ENCODE data around the gene IL1RL1.
"Not testable (repeated sequence)": the region's sequence is repeated elsewhere in the genome, so short reads cannot be mapped to it uniquely, and the experiment has no call there.

IL1RL1 gene

DNA sequence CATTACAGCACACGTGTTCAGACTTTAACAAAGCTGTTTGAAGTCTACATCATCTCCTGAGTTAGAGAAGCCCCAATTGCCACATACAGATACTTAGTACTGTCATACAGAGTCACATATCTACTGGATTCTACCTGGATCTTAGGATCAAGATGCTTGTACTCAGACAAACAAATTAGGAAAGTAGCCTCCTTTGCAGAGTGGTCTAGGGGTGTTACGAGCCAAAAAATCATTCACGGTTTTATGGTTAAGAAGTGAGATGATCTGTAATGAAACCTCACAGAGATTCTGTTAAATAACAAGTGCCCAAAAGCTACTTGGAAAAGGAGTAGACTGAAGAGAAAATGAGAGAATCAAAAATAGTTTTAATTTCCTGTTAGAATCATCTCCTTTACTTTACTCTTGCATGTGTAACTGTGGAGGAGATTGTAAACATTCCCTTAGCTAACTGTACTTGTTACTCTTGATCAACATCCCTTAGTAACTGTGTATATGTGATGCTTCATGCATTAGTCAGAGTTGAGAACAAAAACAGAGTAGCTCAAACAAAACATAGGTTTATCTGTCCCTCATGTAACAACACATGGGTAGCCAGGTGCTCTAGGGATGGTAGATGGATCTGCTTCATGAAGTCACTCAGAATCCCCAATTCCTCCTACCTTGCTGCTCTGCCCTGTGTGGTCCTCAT lies 16.4 kb upstream of the IL1RL1 start:
- no peak for DNase-seq

DNA sequence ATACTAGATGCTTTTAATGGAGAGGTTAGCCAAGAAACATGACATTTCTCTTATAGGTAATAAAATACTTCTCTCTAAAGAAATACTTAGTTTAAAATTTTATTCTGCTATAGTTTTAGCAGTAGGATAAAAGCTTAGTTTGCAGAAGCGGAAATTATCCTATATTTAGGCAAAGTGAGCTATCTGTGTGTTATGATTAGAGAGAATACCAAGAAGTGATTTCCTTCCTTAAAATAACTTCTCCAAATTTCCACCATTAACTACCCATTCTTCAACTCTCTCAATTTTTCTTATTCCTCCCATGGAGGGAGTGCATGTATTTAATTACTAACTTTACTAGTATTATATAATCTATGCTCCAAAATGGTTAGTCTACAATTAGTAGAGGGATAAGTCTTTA lies 15.8 kb upstream of the IL1RL1 start:
- DNase-seq: no peak

GRCh38 chr2:102296449-102296848 lies 14.9 kb upstream of the IL1RL1 start:
- DNase-seq: no peak

DNA sequence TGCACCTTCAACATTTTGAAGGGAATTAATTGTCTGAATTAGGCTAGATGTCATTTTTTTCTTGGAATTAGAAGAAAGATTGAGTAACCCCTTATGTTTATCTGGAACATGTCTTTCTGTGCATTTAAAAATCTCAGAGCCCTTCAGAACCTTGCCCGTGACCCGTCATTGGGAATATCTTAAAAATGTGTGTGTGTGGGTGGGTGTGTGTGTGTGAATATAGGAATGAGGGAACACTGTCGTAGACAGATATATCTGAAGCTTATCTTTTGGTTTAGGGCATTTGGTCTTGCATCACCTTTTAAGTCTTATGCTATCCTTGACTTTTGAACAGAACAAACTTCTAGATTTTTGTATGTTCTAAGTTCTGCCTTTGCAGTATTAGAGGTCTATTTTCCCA lies 13.5 kb upstream of the IL1RL1 start:
- DNase-seq: no peak

- DNase-seq: no peak
These were observed 9.4 kb upstream of the IL1RL1 start for GRCh38 chr2:102301867-102302362.

DNA sequence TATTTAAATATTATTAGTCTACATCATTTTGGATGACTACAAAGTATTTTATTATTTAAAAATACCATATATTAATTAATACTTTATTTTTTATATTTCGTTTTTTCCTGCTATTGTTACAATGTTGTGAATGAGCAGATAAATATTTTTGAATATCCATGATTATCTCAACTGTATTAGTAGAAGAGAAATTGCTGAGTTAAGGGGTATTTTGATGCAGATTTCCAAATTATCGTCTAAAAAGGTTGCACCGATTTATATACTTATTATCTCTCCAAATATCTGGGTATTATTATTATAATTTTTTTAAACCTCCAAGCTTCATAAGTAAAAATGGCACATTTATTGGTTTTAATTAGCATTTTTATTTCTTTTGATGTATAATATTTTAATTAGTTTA lies 8.9 kb upstream of the IL1RL1 start:
- no peak for DNase-seq

- no peak for DNase-seq
These were observed 7.8 kb upstream of the IL1RL1 start for GRCh38 chr2:102303589-102303988.

DNA sequence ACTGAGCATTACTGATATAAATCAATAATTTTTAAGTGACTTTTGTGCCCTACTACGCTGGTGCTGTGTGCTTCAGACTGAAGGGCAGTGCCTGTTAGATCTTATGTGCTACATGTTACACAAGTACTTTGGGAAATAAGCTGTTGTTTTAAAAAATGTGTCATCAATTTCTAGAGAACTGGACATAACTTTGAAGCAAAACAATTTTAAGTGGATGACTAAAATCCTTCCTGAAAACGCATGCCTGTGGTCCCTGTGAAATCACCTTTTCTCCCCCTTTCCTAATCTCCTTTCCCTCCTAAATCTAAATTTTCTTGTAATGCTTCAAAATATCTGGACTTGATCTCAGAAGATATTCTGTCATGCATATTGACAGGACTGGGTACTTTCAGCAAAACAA lies 7.1 kb upstream of the IL1RL1 start:
- no peak for DNase-seq

GRCh38 chr2:102304711-102305611 lies 6.4 kb upstream of the IL1RL1 start:
- no peak for DNase-seq

DNA sequence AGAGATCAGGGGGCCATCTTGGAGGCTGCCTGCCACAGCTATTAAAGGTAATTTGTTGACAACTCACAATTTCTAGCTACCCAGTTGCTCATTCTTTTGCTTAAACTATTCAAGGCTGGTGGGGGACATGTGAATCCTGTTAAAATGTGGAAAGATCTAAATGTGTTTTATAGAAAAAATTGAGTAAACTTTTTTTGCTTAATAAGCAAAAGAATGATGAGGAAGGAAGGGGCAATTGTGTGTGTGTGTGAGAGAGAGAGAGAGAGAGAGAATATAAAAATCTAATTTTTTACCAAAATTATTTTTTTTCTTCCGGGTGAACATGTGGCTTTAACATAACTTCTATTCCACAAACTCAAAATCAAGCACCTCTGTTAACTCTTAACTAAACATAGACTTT lies 5.2 kb upstream of the IL1RL1 start:
- DNase-seq: no peak

DNA sequence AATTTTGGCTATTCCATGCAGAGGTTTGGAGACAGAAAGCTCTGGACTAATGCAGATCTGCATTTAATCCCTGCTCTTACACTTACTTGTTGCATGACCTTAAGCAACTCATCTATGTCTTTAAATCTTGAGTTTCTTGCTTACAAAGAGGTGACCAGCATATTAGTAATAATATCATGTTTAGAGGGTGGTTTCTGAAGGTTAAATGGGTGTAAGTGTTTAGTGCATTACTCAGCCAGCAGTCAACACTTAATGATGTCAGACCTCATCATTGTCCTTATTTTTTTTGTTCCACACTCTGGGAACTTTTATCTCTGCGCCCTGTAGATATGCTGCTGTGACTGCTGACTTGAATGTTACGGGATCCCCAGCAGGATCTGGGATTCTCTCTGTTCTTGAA lies 1.7 kb downstream of the IL1RL1 start:
- DNase-seq: no peak

DNA sequence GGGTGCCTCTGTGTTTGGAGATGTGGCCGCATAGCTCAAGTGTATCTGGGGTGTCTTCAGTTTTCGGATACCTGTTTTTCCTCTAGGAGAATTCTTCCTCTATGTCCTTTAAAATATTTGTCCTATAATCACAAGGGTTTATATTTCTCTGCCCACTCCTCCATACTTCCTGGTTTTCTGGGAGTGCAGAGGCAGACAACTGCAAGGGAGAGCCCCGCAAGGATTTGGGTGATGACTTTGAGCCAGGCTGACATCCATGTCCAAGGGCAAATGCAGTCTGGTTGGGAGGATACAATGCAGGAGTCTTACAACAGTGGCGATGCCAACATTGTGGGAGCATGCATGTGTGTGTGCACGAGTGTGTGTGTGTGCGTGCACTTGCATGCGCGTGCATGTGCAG lies 2.1 kb downstream of the IL1RL1 start:
- no peak for DNase-seq

GRCh38 chr2:102313950-102314349 lies 2.6 kb downstream of the IL1RL1 start:
- no peak for DNase-seq

DNA sequence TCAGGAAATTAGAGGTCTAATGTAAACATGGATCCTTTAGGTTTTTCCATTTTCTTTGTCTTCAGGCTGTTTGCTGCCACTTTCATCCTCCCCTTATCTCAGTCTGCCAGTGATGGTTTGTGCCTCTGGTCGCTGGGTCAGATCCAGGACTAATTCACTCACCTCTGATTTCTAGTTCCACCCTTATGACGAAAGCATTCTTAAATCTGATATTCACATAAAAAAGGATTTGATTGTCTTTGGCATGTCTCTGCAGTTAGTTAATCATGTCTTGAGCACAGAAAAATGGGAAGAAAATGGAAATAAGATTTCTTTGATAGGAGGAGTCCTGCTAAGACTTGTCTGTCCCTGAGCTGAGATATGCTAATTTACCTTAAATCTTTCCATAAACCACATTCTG lies 4.6 kb downstream of the IL1RL1 start:
- no peak for DNase-seq

GRCh38 chr2:102317715-102318114 lies 6.4 kb downstream of the IL1RL1 start:
- no peak for DNase-seq

DNA sequence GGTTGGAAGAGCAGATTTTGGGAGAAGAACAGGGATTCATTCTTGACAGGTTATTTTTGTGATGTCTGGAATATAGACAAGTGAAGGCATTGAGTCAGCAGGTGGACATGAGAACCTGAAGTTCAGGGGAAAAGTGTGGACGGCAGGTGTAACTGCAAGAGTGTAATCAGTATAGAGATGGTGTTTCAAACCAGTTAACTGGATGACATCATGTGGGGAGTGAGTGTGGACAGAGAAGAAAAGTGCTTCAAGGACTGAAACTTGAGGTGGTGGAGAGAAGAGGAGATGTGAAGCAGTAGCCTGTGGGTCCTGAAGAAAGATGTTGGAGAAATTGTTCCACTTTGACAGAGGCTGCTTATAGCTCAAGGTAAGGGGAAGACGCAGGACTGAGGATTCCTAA lies 7.1 kb downstream of the IL1RL1 start:
- DNase-seq: no peak

DNA sequence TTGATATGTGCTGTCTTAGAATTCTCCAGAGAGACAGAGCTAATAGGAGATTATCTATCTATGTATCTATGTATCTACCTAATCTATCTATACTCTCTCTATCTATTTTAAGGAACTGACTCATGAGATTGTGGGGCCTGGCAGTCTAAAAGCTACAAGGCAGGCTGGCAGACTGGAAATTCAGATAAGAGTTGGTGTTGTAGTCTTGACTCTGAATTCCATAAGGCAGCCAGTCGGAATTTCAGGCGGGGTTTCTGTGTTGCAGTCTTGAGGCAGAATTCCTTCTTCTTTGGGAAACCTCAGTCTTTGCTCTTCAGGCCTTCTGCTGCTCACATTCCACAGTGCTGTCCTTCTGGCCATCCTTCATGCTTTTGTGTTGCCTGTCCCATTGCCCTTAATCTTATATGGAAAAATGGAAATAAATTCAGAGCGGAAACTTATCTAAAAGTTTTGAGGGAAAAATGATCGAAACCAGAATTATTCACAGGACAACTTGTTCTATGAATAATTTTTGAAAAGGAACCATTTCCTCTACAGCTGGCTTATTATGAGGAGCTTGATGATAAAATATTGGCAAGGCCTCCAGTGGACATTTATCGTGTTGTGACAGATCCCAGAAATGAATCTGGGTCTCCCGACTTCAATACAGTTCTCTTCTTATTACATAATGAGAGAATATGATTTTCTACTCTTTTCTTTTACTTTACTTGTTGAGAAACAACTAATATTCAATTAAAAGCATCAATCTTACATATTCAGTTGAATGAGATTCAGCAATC lies 10.8 kb downstream of the IL1RL1 start:
- DNase-seq: no peak

- not testable (repeated sequence) for DNase-seq
These were observed 13.6 kb downstream of the IL1RL1 start for GRCh38 chr2:102324914-102325313.

- no peak for DNase-seq
These were observed 20.1 kb downstream of the IL1RL1 start for GRCh38 chr2:102331311-102331980.

- no peak for DNase-seq
These were observed 23.1 kb downstream of the IL1RL1 start for GRCh38 chr2:102334486-102334885.

DNA sequence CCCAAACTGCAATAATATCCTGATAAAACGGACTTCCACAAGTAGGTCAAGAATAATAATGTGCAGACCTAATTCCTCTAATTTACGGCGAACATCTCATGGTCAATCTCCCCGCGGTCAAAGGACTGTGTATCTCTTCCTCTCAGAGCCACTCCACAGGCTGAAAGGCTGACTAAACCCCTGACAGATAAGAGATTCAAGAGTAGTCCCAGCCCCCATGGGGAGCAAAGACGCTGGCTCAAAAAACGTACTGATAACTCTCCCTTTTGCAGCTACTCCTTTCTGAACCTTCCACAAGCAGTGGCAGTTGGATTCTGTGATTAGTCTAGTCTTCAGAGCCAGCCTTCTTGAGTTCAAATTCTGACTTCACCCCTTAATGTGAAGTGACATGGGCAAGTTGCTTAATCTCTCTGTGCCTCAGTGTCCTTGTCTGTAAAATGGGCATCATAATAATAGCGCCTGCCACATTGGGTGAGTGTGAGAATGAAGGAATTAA lies 24.6 kb downstream of the IL1RL1 start:
- DNase-seq: no peak

- no peak for DNase-seq
These were observed 25.2 kb downstream of the IL1RL1 start for GRCh38 chr2:102336502-102336945.

DNA sequence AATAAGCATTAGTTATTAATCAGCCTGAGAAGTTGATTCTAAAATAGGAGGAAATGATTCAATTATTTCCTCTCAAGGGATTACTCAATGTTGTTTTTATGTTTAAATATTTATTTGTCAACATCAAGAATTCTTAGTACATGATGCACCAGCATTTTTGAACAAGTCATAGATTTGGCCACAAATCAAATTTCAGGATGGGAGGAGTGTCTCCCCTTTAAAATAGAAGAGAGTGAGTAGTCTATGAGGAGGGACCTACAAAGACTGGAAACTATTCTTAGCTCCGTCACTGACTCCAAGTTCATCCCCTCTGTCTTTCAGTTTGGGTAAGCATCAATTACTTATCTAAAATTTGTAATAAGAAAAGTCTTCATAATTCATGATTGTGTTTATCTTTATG lies 25.6 kb downstream of the IL1RL1 start:
- DNase-seq: no peak

All from NCI-H187 (cell line).